Psoas muscle (tissue), 8 donors: ENCODE measurements around the gene ADCK2. TPM values are rescaled to one million over a fixed set of nuclear protein-coding genes. Genes with fewer than 3 reads are reported as not detected.
"Not testable (repeated sequence)": the region's sequence is repeated elsewhere in the genome, so short reads cannot be mapped to it uniquely, and the experiment has no call there.

ENCODE experiments used
- ATAC-seq, 4 donors: fragments of 200-7000 bp; cut with Tn5 transposase; one replicate each; pipeline ENCODE4 v1.9.1; 2020; ENCODE audit warnings: moderate library complexity in 3 of 4, mild to moderate bottlenecking in 2 of 4
- DNase-seq, 2 donors: peaks; one replicate each; pipeline ENCODE4 v3.0.0-alpha.2; 2020
- H3K27ac ChIP-seq: fragments of 200-600 bp; one replicate; pipeline ENCODE4 v1.8.0; 2022
- H3K27me3 ChIP-seq, 3 donors: fragments of 200-600 bp in 1 of 3; one replicate each; pipeline versions ENCODE4 v1.6.1 to v1.8.0; 2013 to 2022; ENCODE audit warnings: low read length in 2 of 3, mild to moderate bottlenecking in 2 of 3, moderate library complexity in 1 of 3; ENCODE audit not compliant: insufficient read depth in 3 of 3
- H3K36me3 ChIP-seq, 2 donors: fragments of 200-600 bp in 1 of 2; one replicate each; pipeline versions ENCODE4 v1.6.1 to v1.8.0; 2013 to 2022; ENCODE audit warnings: low read depth in 1 of 2, mild to moderate bottlenecking in 1 of 2, moderate library complexity in 1 of 2; ENCODE audit not compliant: insufficient read depth in 1 of 2
- H3K4me1 ChIP-seq: fragments of 200-600 bp; one replicate; pipeline ENCODE4 v1.8.0; 2022
- H3K4me3 ChIP-seq: fragments of 200-600 bp; one replicate; pipeline ENCODE4 v1.8.0; 2022; ENCODE audit warnings: mild to moderate bottlenecking
- H3K9me3 ChIP-seq: fragments of 200-600 bp; one replicate; pipeline ENCODE4 v1.8.0; 2022
- CTCF ChIP-seq: fragments of 200-600 bp; IDR thresholded peaks from one replicate; pipeline ENCODE4 v1.8.0; 2022; ENCODE audit warnings: antibody characterized with exemption
- WGBS, 3 donors: extraction: QIAGEN DNeasy Blood & Tissue Kit; methylation state at CpG; one replicate each; pipeline versions ENCODE4 v1.1.6 to v1.1.7; 2013; 5-methylcytosine and 5-hydroxymethylcytosine counted together
- intact Hi-C, 2 donors: fragments of 100-400 bp; cut with DNase I; formaldehyde crosslinking; loops; one replicate each; pipeline versions ENCODE4 v1.11.0 to v1.14.2; 2022
- polyA plus RNA-seq, 3 donors: library from polyadenylated mRNA; stranded (reverse); fragments of 200-250 nt; gene quantifications; one replicate each; pipeline ENCODE4 v1.2.3, GENCODE V29; 2013
- total RNA-seq, 4 donors: library from RNA; stranded (reverse); fragmentation: NEBNext Ultra II Directional in 2 of 4; extraction: Animal tissue kit (Norgen Biotek cat#: 25700) in 2 of 4; gene quantifications; one replicate each; pipeline versions ENCODE4 v1.2.1 to v1.2.4, GENCODE V29; 2021 to 2023
- donor health status: healthy with polysubstance abuse.
- donor health status: DM: no; HTN: no; CAD: no; lungs with moderate emphysema.
- donor health status: Bipolar disorder and iron deficiency.
- donor health status: healthy.
- donor health status: DM: yes; HTN: yes; CAD: no.
- donor health status: DM: no; HTN: no; CAD: no.
- donor health status: DM: no; HTN: no; CAD: no.
- donor health status: DM: yes; HTN: yes; CAD: no.

The ADCK2 gene
- total and polyA plus RNA-seq, 7 donors: 10.7 to 26.4 (median 13.5) TPM

GRCh38 chr7:140688341-140688740 is 15.6 kb downstream of the ADCK2 start:
- Histone ChIP-seq H3K4me3 (no peak overlapping the region), H3K9me3 (no peaks in the 10 kb centered on the region), H3K4me1 (no peaks in the 10 kb centered on the region), H3K27me3 (no peaks in the 10 kb centered on the region), H3K27ac (no peak overlapping the region), H3K36me3 (peaks cover 0 to 48% of the 10 kb centered on the region in 2 donors)
- TF ChIP-seq CTCF: no peak
- intact Hi-C loops: no loop called here
- WGBS, 3 donors: 85 to 90% (median 89%) methylated on average over 6 of the region's 6 CpGs
- no peak for ATAC-seq
- DNase-seq: no peak

GRCh38 chr7:140689199-140690152 is 16.7 kb downstream of the ADCK2 start:
- no peak overlapping the region for H3K27ac ChIP-seq
- DNase-seq: no peak
- H3K4me1 ChIP-seq: no peaks in the 10 kb centered on the region
- WGBS, 3 donors: 93% methylated on average over 16 of the region's 16 CpGs
- no peak overlapping the region for H3K4me3 ChIP-seq
- no peak for ATAC-seq
- no peaks in the 10 kb centered on the region for H3K27me3 ChIP-seq
- intact Hi-C loops: loop anchor here in 1 of 2 donors (10.0 kb wide), 1 partner anchor 235 kb away; the partner anchor contains the start of gene BRAF
- no peaks in the 10 kb centered on the region for H3K9me3 ChIP-seq
- peaks cover 0 to 43% of the 10 kb centered on the region in 2 donors for H3K36me3 ChIP-seq
- TF ChIP-seq CTCF: no peak

- Histone ChIP-seq H3K27me3 (no peaks in the 10 kb centered on the region), H3K36me3 (peaks cover 0 to 43% of the 10 kb centered on the region in 2 donors), H3K9me3 (no peaks in the 10 kb centered on the region), H3K4me3 (no peak overlapping the region), H3K27ac (no peak overlapping the region), H3K4me1 (peaks cover 6% of the 10 kb centered on the region)
- TF ChIP-seq CTCF: no peak
- no peak for ATAC-seq
- intact Hi-C loops: loop anchor here in 1 of 2 donors (10.0 kb wide), 1 partner anchor 233 kb away; the partner anchor contains the start of gene BRAF
- no peak for DNase-seq
- 90 to 92% (median 90%) methylated on average over 12 of the region's 12 CpGs for WGBS, 3 donors
Observed at GRCh38 chr7:140691376-140692045, 18.8 kb downstream of the ADCK2 start.

DNA sequence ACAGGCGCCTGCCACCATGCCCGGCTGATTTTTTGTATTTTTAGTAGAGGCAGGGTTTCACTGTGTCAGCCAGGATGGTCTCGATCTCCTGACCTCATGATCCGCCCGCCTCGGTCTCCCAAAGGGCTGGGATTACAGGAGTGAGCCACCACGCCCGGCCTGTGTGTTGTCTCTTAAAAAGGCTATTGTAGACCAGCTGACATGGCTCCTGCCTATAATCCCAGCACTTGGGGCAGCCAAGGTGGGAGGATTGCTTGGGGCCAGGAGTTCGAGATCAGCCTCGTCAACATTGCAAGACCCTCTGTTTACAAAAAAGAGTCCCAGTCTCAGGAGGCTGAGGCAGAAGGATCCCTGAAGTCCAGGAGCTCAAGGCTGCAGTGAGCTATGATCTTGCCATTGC is 21.1 kb downstream of the ADCK2 start:
- not testable (repeated sequence) for DNase-seq, H3K9me3 ChIP-seq, ATAC-seq, H3K4me3 ChIP-seq, H3K27me3 ChIP-seq, H3K27ac ChIP-seq
- Histone ChIP-seq H3K4me1 (peaks cover 19% of the 10 kb centered on the region), H3K36me3 (peaks cover 0 to 25% of the 10 kb centered on the region in 2 donors)
- WGBS, 3 donors: 92 to 93% (median 93%) methylated on average over 10 of the region's 10 CpGs
- intact Hi-C loops: loop anchor here in 1 of 2 donors (10.0 kb wide), 1 partner anchor 231 kb away; the partner anchor contains the start of gene BRAF

GRCh38 chr7:140694592-140694991 is 21.8 kb downstream of the ADCK2 start:
- ATAC-seq (no peak), DNase-seq (no peak)
- Histone ChIP-seq H3K4me1 (peaks cover 21% of the 10 kb centered on the region), H3K4me3 (no peak overlapping the region), H3K27me3 (no peaks in the 10 kb centered on the region), H3K9me3 (no peaks in the 10 kb centered on the region), H3K27ac (no peak overlapping the region), H3K36me3 (peaks cover 0 to 21% of the 10 kb centered on the region in 2 donors)
- no peak for TF ChIP-seq CTCF
- intact Hi-C loops: loop anchor here in 1 of 2 donors (10.0 kb wide), 1 partner anchor 230 kb away; the partner anchor contains the start of gene BRAF
- 85 to 87% (median 86%) methylated on average over 6 of the region's 6 CpGs for WGBS, 3 donors
